HL-60/S4 (cell line): Measurements from ENCODE around the gene GAL3ST2.
"Not testable (repeated sequence)": the region's sequence is repeated elsewhere in the genome, so short reads cannot be mapped to it uniquely, and the experiment has no call there.

Experiments used
- in situ Hi-C: fragments of 300-500 bp; cut with MboI; formaldehyde crosslinking; loops from 2 replicates; pipeline ENCODE4 v1.14.3; 2022; ENCODE audit warnings: low sequenced_read_pairs

Gene GAL3ST2

GRCh38 chr2:241767464-241768250 lies 9.0 kb upstream of the GAL3ST2 start:
- in situ Hi-C loops = no loop called here

- in situ Hi-C loops = no loop called here
These were observed 8.3 kb upstream of the GAL3ST2 start for GRCh38 chr2:241768251-241768711.

GRCh38 chr2:241768850-241769249 lies 7.8 kb upstream of the GAL3ST2 start:
- in situ Hi-C loops = no loop called here

- in situ Hi-C loops = no loop called here
These were observed 6.8 kb upstream of the GAL3ST2 start for GRCh38 chr2:241769819-241770184.

GRCh38 chr2:241770185-241770935 lies 6.3 kb upstream of the GAL3ST2 start:
- in situ Hi-C loops = no loop called here

- in situ Hi-C loops = no loop called here
These were observed 5.7 kb upstream of the GAL3ST2 start for GRCh38 chr2:241770936-241771285.

GRCh38 chr2:241771286-241772062 lies 5.1 kb upstream of the GAL3ST2 start:
- in situ Hi-C loops = no loop called here

- in situ Hi-C loops = no loop called here
These were observed 4.5 kb upstream of the GAL3ST2 start for GRCh38 chr2:241772063-241772499.

- in situ Hi-C loops = no loop called here
These were observed 2.9 kb upstream of the GAL3ST2 start for GRCh38 chr2:241773511-241774418.

GRCh38 chr2:241774419-241775222 lies 2.0 kb upstream of the GAL3ST2 start:
- in situ Hi-C loops = no loop called here

GRCh38 chr2:241775223-241776177 lies 1.1 kb upstream of the GAL3ST2 start:
- in situ Hi-C loops = no loop called here

- in situ Hi-C loops = no loop called here
These were observed 606 bp downstream of the GAL3ST2 start for GRCh38 chr2:241777170-241777685.

GRCh38 chr2:241777686-241778627 lies 1.3 kb downstream of the GAL3ST2 start:
- in situ Hi-C loops = no loop called here

- in situ Hi-C loops = no loop called here
These were observed 4.4 kb downstream of the GAL3ST2 start for GRCh38 chr2:241780939-241781569.

GRCh38 chr2:241782053-241782452 lies 5.4 kb downstream of the GAL3ST2 start:
- in situ Hi-C loops = not testable (repeated sequence)

GRCh38 chr2:241788135-241788534 lies 11.5 kb downstream of the GAL3ST2 start:
- in situ Hi-C loops = no loop called here

- in situ Hi-C loops = no loop called here
These were observed 11.9 kb downstream of the GAL3ST2 start for GRCh38 chr2:241788572-241788971.
